Fibroblast of skin of right biceps (primary cell): ENCODE data around the gene YARS1.
A peak's percentile ranks its signal among the peaks of the same experiment; 100 is the strongest.
"Not testable (repeated sequence)": the region's sequence is repeated elsewhere in the genome, so short reads cannot be mapped to it uniquely, and the experiment has no call there.

Experiments used
- DNase-seq: peaks from one replicate; pipeline ENCODE4 v3.0.0-alpha.2; 2013

The YARS1 gene

DNA sequence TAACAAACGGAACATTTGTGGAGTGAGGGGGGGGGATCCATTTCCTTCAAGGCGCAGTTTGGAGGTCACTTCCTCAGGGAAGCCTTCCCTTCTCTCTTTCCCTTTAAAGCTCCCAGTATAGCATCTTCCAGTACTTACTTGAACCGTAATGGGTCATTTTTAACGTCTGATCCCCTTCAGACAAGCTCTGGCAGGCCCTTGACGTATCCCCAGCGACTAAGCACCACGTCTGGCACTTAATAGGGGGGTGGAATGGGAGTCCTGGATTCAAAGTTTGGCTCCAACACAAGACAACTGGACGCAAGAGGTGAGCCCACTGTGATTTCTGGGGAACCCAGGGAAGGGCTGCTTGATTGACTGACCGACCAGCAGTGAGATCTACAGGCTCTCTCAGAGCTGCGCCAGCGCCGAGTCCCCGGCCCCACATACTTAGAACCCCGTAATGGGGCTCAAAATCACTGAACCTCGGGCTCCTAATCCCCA lies 441 bp downstream of the YARS1 start:
- DNase-seq: peak; percentile 42

DNA sequence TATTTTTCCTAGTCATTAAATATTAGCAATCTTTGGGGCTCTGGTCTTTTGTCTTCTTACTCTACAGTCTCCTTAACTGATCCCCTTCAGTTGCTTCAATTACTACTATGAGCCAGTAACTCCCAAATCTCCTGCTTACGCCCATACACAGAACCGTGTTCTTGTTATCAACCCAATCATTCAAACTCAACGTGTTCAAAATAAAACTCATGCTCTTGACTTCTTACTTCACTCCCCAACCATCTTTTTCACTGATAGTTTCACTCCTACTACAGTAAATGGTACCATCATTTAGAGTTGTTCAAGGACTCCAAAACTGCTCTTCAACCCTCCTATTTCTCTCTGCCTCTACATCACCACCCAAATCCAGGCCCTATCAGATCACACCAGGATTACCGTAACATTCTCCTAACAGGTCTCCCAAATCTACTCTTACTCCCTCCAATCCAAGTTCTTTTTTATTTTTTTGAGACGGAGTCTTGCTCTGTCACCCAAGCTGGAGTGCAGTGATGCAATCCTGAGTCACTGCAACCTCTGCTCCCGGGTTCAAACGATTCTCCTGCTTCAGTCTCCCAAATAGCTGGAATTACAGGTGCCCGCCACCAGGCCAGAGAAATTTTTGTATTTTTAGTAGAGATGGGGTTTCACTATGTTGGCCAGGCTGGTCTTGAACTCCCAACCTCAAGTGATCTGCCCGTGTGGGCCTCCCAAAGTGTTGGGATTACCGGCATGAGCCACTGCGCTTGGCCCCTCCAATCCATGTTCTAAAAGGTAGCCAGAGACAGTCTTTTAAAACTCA lies 3.0 kb downstream of the YARS1 start:
- peak; percentile 35 for DNase-seq

DNA sequence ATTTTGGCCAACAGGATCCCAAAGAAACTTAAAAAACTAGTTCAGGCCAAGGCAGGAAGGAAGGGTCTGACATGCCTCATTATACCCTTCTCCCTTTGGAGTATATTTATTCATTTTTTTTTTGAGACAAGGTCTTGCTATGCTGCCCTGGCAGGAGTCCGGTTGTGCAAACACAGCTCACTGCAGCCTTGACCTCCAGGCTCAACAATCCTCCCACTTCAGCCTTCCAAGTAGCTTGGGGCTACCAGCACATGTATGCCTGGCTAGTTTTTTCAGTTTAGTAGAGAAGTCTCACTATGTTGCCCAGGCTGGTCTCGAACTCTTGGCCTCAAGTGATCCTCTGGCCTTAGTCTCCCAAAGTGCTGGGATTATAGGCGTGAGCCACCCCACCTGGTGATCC lies 5.2 kb downstream of the YARS1 start:
- no peak for DNase-seq

DNA sequence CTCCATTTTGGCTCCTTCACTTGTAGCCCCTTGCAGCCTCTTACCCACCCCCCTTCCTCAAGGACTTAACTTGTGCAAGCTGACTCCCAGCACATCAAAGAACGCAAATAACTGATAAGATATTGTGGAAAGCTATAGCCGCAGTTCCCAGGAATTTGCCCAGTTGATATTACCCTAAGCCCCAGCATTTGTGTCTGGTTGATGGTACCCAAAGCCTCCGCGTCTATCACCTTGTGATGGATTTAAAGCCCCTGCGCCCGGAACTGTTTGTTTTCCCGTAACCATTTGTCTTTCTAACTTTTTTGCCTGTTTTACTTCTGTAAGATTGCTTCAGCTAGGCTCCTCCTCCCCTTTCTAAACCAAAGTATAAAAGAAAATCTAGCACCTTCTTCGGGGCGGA lies 5.9 kb downstream of the YARS1 start:
- DNase-seq: no peak

DNA sequence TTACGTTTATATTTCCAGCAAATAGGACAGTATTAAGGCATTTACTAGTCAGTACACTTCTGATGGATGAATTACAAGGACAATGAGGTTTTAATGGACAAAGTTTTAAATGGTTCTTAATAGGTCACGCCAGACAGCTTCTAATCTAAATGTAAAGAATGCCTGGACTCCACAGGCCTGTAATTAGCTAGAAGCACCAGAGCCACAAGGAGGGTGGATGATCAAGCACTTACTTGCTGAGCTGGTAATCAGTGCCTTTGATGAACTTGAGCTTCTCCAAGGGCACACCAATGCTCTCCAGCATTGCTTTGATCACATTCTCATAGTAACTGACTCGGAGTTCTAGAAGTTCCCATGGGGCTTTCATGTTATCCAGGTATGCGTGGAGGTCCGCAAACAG lies 6.8 kb downstream of the YARS1 start:
- DNase-seq: no peak

DNA sequence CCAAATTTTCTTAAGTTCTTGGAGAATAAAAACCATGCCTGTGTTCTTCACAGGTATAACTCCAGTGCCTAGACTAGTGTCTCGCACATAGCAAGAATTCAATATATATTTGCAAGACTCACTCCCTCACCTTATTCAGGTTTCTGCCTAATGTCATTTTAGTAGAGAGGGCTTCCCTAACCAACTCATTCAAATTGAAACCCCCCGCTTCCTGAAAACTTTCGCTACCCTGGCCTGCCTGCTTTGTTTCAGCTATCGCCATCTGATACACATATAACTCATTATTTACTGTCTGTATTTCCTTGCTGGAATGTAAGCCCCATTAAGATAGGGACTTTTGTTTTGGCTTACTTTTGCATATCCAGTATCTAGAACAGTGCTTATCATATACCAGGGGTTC lies 8.6 kb downstream of the YARS1 start:
- DNase-seq: no peak

DNA sequence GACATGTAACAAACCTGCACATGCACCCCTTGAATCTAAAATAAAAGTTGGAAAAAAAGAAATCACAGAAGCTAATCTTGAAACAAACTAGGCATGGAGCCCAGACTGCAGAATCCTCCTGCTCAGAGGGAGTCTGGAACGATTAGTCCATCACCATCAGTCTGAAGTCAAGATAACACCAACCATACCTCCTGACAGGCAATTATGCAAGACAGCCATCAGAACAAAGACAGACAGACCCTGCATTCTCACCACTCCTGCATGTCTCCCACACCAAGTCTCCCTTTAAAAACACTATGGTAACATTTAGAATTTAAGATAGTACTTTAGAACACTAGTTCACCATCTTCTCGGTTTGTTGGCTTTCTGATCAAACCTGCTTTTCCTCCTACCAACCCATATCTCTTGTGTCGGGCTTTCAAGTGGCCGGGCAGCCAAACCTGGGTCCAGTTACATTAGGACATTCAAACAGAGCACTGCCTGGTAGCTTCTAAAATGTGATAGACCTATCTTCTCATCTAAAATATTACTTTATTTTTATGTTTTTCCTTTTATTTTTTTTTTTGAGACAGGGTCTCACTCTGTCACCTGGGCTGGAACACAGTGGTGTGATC lies 10.1 kb downstream of the YARS1 start:
- DNase-seq: no peak

DNA sequence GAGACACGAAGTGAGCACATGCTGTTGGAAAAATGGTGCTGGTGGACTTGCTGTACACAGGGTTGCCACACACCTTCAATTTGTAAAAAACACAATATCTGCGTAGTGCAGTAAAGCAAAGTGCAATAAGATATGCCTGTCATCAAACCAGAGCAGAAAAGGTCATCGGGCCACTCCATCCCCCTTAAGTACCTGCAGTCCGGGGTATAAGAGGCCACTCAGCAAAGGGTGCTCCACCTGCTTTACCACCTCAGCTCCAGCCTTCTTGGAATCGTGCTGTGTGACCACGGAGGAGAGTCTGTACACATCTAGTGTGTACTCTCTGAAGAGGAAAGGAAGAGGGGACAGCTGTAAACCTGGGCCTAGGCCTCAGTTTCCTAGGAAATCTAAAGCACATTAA lies 10.9 kb downstream of the YARS1 start:
- DNase-seq: no peak

DNA sequence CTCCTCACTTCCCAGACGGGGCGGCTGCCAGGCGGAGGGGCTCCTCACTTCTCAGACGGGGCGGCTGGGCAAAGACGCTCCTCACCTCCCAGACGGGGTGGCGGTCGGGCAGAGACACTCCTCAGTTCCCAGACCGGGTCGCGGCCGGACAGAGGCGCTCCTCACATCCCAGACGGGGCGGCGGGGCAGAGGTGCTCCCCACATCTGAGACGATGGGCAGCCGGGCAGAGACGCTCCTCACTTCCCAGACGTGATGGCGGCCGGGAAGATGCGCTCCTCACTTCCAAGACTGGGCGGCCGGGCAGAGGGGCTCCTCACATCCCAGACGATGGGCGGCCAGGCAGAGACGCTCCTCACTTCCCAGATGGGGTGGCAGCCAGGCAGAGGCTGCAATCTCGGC lies 12.7 kb downstream of the YARS1 start:
- not testable (repeated sequence) for DNase-seq

DNA sequence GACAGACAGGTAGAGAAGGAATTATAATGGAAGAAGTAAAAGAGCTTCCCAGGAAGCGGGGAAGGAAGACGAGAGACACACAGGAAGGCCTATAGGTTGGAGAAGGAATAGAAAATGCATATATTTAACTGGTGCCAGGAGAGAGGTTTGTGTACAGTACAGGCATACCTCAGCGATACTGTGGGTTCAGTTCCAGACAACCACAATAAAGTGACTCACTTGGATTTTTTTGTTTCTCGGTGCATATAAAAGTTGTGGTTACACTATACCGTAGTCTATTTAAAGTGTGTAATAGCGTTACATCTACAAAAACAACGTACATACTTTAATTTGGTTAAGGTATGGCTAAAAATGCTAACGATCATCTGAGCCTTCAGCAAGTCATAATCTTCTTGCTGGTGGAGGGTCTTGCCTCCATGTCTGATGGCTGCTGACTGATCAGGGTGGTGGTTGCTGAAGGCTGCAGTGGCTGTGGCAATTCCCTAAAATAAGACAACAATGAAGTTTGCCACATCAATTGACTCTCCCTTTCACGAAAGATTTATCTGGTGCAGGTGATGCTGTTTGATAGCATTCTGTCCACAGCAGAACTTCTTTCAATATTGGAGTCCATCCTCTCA lies 16.0 kb downstream of the YARS1 start:
- DNase-seq: peak; percentile 83

DNA sequence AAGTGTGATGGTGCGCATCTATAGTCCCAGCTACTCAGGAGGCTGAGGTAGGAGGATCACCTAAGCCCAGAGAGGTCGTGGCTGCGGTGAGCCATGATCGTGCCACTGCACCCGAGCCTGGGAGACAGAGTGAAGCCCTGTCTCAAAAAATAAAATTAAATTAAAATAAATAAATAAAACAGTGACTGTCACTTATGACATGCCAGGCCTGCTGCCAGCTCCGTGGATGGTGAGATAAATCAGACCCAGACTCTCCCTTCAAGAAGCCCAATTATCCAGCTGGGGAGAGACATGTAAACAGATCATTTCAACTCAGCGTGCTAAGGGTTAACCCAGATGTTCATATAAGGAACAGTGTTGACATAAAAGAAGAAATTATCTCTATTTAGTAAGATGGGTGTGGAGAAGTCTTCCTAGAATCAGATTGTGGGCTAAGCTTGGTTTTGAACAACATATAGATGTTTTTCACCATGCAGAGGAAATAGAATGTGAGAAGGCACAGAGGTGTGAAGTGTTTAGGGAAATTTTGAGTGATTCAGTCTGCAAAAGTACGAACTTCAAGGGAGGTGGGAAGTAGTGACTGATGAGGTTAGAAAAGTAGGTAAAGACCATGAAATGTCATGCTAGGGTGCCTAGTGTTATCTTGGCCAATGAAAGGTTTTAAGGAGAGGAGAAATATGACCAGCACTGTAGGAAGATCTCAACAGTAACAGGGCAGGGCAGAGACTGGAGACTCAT lies 18.3 kb downstream of the YARS1 start:
- DNase-seq: no peak

DNA sequence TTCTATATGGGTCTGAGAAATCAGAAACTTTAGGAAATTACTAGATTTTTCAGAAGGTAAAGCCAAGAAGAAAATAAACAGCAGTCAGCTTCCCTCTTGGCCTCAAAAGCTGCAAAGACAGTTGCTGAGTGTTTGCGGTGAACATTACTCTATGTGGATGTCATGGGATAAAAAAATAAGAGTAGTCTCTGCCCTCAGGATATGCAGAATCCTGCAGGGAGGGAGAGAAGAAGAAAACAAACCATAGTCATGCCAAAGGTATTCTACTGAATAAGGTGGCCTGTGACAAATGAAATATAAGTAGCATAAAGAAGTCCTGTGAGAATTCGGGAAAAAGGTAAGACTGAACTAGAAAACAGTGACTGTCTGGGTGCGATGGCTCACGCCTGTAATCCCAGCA lies 19.0 kb downstream of the YARS1 start:
- DNase-seq: no peak

DNA sequence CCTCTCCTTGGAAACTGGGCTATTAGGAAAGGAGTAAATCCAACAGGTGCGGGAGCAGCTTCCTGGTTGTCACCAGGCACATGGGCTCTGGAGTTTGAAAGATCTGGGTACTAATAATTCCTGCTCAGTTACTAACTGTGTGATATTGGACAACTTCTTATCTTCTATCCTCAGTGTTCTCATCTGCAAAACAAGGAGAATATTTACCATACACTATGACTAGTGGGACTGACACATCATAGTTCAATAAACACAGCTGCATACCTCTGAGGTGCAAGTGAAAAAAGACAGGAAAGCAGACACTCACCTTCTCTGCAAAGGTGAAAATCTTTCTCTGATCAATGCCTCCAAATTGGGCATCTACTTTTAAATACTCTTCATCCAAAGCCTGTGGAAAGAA lies 19.7 kb downstream of the YARS1 start:
- no peak for DNase-seq

DNA sequence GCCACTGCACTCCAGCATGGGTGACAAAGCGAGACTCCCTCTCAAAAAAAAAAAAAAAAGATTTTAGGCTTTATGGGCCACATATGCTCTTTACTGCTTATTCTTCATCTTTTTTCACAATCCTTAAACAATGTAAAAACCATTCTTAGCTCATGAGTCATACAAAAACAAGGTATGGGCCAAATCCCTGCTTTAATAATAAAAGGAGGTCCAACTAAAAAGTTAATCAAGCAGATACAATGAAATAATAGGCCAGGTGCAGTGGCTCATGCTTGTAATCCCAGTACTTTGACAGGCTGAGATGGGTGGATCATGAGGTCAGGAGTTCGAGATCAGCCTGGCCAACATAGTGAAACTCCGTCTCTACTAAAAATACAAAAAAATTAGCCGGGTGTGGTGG lies 21.4 kb downstream of the YARS1 start:
- DNase-seq: peak; percentile 73

DNA sequence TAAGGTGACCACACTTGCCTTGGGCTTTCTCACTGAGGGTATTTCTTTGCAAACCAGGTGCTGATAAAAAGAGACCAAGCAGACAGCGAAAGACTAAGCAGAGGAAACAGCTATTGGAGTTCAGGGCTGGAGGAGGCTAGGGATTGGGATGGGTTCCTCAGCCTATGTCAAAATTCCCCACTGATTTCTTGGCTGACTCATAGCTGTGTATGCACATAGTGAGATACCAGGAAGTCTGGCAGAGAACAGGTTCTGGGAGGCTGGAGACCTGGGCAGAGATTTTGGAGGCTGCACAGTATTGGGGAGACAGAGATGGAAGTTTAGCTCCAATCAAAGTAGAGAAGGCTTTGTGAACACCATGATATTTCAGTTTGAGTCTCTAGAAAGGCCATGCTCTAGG lies 25.3 kb downstream of the YARS1 start:
- peak; percentile 60 for DNase-seq

DNA sequence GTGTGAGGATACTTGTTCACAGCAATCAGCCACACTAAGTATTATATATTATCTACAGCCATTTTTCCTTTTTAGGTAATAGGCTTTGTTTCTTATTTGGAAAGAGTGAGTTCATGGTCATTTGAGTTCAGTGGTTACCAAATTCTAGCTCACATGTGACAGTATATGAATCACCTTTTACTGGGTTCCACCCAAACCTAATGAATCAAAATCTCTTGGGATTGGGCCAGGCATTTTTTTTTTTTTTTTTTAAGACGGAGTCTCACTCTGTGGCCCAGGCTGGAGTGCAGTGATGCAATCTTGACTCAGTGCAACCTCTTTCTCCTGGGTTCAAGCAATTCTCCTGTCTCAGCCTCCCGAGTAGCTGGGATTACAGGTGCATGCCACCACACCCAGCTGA lies 27.8 kb downstream of the YARS1 start:
- peak; percentile 90 for DNase-seq

DNA sequence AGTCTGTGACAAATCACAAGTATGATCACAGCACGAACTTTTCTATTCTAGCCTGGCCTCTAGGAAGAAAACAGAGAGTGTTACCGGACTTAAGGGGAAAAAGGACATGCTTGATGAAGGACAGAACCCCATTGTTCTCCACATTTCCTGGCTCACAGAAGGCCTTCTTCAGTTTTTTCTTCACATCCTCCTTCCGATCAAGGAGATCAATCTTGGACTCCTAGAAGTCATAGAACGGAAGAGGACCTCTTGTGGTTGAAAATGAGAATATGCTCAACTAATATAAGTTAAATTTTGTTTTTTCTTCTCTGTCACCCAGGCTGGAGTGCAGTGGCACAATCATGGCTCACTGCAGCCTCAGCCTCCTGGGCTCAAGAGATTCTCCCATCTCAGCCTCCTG lies 30.3 kb downstream of the YARS1 start:
- peak; percentile 43 for DNase-seq

DNA sequence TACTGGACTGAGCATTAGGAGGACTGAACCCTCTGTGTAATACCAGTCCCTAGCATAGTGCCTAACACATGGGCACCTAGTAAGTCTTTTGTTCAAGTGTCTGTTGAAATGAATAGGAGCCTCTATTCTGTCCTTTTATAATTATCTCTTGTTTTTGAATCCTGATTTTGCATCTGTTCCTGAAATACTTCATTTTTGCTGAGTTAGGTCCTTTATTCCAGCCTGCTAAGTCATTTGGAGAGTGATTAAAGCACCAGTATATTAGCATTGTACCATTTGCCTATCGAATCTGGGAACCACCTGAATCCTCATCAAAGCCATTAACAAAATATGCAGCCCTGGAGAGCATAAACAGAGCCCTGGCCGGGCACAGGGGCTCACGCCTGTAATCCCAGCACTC lies 32.3 kb downstream of the YARS1 start:
- no peak for DNase-seq

DNA sequence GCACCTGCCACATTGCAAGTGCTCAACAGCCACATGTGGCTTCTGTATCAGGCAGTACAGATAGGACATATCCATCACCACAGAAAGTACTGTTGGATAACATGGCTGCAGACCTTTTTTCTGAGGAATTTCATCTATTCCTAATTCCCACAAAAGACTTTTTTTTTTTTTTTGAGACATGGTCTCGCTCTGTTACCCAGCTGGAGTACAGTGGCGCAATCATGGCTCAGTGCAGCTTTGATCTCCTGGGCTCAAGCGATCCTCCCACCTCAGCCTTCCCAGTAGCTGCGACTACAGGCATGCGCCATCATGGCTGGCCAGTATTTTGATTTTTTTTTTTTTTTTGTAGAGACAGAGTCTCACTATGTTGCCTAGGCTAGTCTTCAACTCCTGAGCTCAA lies 33.3 kb downstream of the YARS1 start:
- DNase-seq: no peak

DNA sequence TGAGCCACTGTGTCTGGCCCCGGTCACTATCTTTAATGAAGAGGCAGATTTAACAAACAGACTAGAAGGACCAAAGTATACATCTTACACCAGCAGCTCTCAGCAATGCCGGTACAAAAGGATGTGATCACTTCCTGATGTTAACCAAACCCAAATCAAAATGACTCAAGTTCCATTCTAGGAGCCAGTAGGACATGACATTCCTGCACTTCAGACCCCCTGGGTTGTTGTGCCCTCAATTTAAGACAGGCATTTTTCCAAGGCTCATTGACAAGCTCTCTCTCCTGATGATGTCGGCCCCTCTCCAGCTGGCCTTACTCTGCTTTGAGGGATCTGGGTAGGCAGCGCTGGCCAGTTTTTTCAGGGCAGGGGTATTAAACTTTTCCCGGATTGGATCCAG lies 35.1 kb downstream of the YARS1 start:
- peak; percentile 79 for DNase-seq

DNA sequence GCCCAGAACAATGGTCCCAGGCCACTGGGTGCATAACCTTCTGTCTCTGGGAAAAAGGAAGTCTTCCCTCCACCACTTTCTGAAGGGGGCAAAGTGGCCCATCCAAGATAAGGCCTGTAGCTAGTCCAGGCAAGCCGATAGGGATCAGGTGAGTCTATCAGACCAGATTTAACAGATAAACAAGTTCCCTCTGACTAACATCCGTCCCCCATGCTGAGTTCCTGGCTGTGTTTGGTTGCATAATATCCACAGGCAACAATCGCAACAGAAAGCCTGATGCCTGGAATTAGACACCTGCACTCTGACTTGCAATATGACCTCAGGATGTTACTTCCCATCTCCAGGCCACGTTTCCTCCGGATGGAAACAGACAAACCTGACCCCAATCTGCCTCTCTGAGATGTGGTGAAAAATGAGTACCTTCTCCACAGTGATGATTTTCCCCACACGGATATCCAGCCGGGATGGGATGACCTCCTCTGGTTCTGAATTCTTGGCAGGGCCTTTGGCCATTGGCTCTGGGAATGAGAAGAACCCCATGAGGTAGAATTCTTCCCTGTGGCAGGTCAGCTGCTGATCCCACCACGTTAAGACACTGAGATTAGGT lies 36.4 kb downstream of the YARS1 start:
- DNase-seq: no peak

DNA sequence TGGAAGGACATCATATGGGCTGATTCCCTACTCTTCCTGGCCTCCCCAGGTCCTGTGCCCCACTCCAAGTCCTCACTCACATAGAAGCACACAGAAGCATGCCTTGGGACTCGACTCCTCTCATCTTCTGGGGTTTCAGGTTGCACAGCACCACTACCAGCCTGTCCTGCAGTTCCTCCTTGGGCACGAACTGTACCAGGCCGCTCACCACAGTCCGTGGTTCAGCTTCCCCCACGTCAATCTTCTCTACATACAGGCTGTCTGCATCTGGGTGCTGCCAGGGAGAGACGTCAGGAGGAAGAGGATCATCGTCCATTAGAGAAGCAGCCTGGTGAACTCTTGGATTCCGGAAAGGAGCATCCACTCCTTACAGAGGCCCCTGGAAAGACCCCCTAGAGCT lies 37.2 kb downstream of the YARS1 start:
- no peak for DNase-seq

DNA sequence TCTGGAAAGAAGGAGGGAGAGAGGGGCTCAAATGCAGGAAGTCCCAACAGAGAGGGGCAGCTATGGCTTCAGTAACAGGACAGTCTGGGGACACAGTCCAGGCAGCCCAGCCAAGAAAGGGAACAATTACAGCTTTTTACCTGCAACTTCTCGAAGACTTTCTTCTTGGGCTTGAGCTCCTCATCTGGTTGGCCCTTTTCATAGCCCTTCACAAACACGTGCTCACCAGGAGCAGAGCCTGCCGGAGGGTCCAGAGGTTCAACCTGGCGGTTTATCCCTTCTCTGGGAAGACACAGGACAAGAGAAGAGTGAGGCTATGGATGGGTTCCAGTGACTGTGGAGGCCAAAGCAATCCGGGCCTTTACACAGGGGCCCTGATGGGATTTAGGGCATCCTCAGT lies 37.9 kb downstream of the YARS1 start:
- no peak for DNase-seq
